ENCODE results near the gene CD2AP. TPM values are rescaled to one million over a fixed set of nuclear protein-coding genes. Genes with fewer than 3 reads are reported as not detected.

CD2AP gene
- total and polyA plus RNA-seq, 9 of the 15 experiments (the other 6 are each of a cell fraction or from before 2014, with no cell fraction given), result 9.4 to 69.7 (median 38.7) TPM

DNA sequence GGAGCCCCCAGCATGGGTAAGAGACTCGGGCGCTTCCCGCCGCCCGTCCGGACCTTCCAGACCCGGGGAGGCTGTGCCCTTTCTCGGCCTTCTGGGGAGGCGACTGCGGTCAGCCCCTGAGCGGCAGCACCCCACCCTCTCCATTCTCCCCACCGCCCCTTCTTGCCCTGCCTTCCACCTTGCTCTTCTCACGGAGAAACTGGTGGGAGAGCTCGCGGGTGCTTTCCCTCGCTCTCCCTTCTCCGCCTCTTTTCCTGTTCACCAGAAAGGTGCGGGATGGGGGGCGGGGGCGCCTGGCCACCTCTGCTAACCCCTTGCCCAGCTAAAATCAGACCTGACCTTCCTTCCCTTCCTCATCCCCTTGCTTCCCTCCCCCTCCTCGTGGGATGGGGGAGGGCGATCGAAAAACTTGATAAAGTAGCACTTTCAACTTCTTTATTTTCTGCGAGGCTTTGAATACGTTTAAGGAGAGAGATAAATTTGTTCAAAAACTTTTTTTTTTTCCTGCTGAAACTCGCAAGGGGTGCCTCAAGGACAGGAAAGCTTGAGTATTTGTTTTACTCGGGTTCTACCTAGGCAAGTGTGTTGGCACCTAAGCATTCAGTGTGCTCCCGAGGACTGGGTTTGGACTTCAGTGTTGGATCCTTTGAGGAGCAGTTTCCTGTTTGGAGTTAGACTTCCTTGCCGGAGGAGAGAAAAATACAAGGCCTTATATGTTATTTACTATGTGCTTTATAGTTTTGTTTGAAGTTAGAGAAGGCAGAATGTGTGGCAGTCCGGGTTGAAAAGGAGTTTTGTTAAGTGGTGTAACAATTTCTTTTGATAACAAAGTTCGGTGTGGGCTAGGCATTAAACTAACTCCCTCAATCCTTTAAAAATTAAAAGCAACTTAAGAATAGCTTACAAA, 897 bp downstream of the CD2AP start (continued):
- TF ChIP-seq, protein P1, sequence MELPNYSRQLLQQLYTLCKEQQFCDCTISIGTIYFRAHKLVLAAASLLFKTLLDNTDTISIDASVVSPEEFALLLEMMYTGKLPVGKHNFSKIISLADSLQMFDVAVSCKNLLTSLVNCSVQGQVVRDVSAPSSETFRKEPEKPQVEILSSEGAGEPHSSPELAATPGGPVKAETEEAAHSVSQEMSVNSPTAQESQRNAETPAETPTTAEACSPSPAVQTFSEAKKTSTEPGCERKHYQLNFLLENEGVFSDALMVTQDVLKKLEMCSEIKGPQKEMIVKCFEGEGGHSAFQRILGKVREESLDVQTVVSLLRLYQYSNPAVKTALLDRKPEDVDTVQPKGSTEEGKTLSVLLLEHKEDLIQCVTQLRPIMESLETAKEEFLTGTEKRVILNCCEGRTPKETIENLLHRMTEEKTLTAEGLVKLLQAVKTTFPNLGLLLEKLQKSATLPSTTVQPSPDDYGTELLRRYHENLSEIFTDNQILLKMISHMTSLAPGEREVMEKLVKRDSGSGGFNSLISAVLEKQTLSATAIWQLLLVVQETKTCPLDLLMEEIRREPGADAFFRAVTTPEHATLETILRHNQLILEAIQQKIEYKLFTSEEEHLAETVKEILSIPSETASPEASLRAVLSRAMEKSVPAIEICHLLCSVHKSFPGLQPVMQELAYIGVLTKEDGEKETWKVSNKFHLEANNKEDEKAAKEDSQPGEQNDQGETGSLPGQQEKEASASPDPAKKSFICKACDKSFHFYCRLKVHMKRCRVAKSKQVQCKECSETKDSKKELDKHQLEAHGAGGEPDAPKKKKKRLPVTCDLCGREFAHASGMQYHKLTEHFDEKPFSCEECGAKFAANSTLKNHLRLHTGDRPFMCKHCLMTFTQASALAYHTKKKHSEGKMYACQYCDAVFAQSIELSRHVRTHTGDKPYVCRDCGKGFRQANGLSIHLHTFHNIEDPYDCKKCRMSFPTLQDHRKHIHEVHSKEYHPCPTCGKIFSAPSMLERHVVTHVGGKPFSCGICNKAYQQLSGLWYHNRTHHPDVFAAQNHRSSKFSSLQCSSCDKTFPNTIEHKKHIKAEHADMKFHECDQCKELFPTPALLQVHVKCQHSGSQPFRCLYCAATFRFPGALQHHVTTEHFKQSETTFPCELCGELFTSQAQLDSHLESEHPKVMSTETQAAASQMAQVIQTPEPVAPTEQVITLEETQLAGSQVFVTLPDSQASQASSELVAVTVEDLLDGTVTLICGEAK (IDR thresholded peaks at IDR 0.05), result peak; percentile 65
- TF ChIP-seq, protein P1 (CRISPR knock-in tag; IDR thresholded peaks at IDR 0.05), result no peak
- TF ChIP-seq RBBP5 (IDR thresholded peaks at IDR 0.05; ENCODE audit: borderline replicate concordance, insufficient read depth, low read length, poor library complexity, severe bottlenecking) (peak; percentile 35), ZNF263 (CRISPR knock-in tag; IDR thresholded peaks at IDR 0.05; ENCODE audit: borderline replicate concordance) (peak; percentile 85), HDAC2 (IDR thresholded peaks at IDR 0.05) (peak; percentile 84), POLR2AphosphoS5 (IDR thresholded peaks at IDR 0.05; ENCODE audit: control insufficient read depth, insufficient read depth, low read depth, low read length) (0 out of 2 replicates have a peak, but pooled peaks have one; percentile 24), HNRNPL (IDR thresholded peaks at IDR 0.05; ENCODE audit: low read depth, low read length) (0 out of 2 replicates have a peak, but pooled peaks have one; percentile 17), SRSF9 (IDR thresholded peaks at IDR 0.05; ENCODE audit: borderline replicate concordance, low read depth, low read length) (no peak), BRD4 (IDR thresholded peaks at IDR 0.05) (0 out of 2 replicates have a peak, but pooled peaks have one; percentile 44), ZEB2 (IDR thresholded peaks at IDR 0.05) (peak; percentile 67)
- TF ChIP-seq, protein P2, sequence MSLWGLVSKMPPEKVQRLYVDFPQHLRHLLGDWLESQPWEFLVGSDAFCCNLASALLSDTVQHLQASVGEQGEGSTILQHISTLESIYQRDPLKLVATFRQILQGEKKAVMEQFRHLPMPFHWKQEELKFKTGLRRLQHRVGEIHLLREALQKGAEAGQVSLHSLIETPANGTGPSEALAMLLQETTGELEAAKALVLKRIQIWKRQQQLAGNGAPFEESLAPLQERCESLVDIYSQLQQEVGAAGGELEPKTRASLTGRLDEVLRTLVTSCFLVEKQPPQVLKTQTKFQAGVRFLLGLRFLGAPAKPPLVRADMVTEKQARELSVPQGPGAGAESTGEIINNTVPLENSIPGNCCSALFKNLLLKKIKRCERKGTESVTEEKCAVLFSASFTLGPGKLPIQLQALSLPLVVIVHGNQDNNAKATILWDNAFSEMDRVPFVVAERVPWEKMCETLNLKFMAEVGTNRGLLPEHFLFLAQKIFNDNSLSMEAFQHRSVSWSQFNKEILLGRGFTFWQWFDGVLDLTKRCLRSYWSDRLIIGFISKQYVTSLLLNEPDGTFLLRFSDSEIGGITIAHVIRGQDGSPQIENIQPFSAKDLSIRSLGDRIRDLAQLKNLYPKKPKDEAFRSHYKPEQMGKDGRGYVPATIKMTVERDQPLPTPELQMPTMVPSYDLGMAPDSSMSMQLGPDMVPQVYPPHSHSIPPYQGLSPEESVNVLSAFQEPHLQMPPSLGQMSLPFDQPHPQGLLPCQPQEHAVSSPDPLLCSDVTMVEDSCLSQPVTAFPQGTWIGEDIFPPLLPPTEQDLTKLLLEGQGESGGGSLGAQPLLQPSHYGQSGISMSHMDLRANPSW (CRISPR knock-in tag; IDR thresholded peaks at IDR 0.05), result no peak; the same call in 1 of the 2 replicates
- TF ChIP-seq, protein P3, sequence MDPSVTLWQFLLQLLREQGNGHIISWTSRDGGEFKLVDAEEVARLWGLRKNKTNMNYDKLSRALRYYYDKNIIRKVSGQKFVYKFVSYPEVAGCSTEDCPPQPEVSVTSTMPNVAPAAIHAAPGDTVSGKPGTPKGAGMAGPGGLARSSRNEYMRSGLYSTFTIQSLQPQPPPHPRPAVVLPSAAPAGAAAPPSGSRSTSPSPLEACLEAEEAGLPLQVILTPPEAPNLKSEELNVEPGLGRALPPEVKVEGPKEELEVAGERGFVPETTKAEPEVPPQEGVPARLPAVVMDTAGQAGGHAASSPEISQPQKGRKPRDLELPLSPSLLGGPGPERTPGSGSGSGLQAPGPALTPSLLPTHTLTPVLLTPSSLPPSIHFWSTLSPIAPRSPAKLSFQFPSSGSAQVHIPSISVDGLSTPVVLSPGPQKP (CRISPR knock-in tag; IDR thresholded peaks at IDR 0.05), result no peak
